Duodenal mucosa (tissue), 2 donors: ENCODE measurements around the gene ATP11A.

Source experiments
- H3K27ac ChIP-seq: one replicate; pipeline ENCODE4 v1.7.0; 2013; ENCODE audit warnings: low read depth, low read length
- H3K27me3 ChIP-seq, 2 donors: one replicate each; pipeline ENCODE4 v1.7.0; 2013; ENCODE audit warnings: low read length in 2 of 2, control low read depth in 1 of 2; ENCODE audit not compliant: insufficient read depth in 2 of 2, control insufficient read depth in 1 of 2
- H3K36me3 ChIP-seq, 2 donors: one replicate each; pipeline ENCODE4 v1.7.0; 2013; ENCODE audit warnings: low read length in 2 of 2, control low read depth in 1 of 2; ENCODE audit not compliant: insufficient read depth in 2 of 2, control insufficient read depth in 1 of 2
- H3K4me1 ChIP-seq, 2 donors: one replicate each; pipeline ENCODE4 v1.7.0; 2013; ENCODE audit warnings: low read length in 2 of 2, control low read depth in 1 of 2; ENCODE audit not compliant: insufficient read depth in 2 of 2, control insufficient read depth in 1 of 2
- H3K4me3 ChIP-seq, 2 donors: one replicate each; pipeline ENCODE4 v1.7.0; 2013; ENCODE audit warnings: low read length in 2 of 2, low read depth in 1 of 2
- H3K9ac ChIP-seq, 2 donors: one replicate each; pipeline ENCODE4 v1.7.0; 2013; ENCODE audit warnings: low read length in 2 of 2, low read depth in 1 of 2
- H3K9me3 ChIP-seq, 2 donors: one replicate each; pipeline ENCODE4 v1.7.0; 2013; ENCODE audit warnings: low read length in 2 of 2, control low read depth in 1 of 2; ENCODE audit not compliant: control insufficient read depth in 1 of 2

The ATP11A gene

GRCh38 chr13:112843392-112844111 is 153.7 kb downstream of the ATP11A start:
- no peak overlapping the region for H3K27ac ChIP-seq
- H3K9ac ChIP-seq: no peak overlapping the region
- peaks cover 23 to 50% of the 10 kb centered on the region in 2 donors for H3K36me3 ChIP-seq
- no peak overlapping the region for H3K4me3 ChIP-seq
- H3K9me3 ChIP-seq: peaks cover 0 to 4% of the 10 kb centered on the region in 2 donors
- H3K27me3 ChIP-seq: no peaks in the 10 kb centered on the region
- no peaks in the 10 kb centered on the region for H3K4me1 ChIP-seq

DNA sequence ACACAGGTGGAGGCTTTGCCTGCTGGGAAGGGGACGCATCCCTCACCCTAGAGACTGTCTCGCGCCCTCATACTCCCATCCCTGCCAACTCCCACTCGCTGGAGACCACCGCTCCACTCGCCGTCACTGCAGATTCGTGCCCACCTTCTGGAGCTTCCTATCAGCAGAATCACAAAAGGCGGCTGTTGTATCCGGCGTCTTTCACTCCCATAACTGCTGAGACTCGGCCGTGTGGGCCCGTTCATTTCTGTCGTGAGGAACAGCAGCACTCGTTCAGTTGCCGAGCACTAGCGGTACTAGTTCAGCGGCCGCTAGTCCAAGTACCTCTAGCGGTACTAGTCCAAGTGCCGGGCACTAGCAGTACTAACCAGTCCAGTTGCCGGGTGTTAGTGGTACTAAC is 154.6 kb downstream of the ATP11A start:
- H3K36me3 ChIP-seq: peaks cover 18 to 43% of the 10 kb centered on the region in 2 donors
- peaks cover 0 to 4% of the 10 kb centered on the region in 2 donors for H3K9me3 ChIP-seq
- H3K9ac ChIP-seq: no peak overlapping the region
- H3K27ac ChIP-seq: no peak overlapping the region
- H3K4me1 ChIP-seq: no peaks in the 10 kb centered on the region
- no peaks in the 10 kb centered on the region for H3K27me3 ChIP-seq
- H3K4me3 ChIP-seq: no peak overlapping the region

GRCh38 chr13:112844879-112845278 is 155.0 kb downstream of the ATP11A start:
- Histone ChIP-seq H3K27me3 (no peaks in the 10 kb centered on the region), H3K4me3 (no peak overlapping the region), H3K9me3 (peaks cover 0 to 4% of the 10 kb centered on the region in 2 donors), H3K27ac (no peak overlapping the region), H3K9ac (no peak overlapping the region), H3K36me3 (peaks cover 18 to 44% of the 10 kb centered on the region in 2 donors), H3K4me1 (no peaks in the 10 kb centered on the region)

- H3K27me3 ChIP-seq: no peaks in the 10 kb centered on the region
- no peak overlapping the region for H3K27ac ChIP-seq
- peaks cover 0 to 4% of the 10 kb centered on the region in 2 donors for H3K9me3 ChIP-seq
- no peak overlapping the region for H3K9ac ChIP-seq
- H3K36me3 ChIP-seq: peaks cover 18 to 48% of the 10 kb centered on the region in 2 donors
- no peaks in the 10 kb centered on the region for H3K4me1 ChIP-seq
- no peak overlapping the region for H3K4me3 ChIP-seq
These were observed 155.8 kb downstream of the ATP11A start for GRCh38 chr13:112845511-112846144.

DNA sequence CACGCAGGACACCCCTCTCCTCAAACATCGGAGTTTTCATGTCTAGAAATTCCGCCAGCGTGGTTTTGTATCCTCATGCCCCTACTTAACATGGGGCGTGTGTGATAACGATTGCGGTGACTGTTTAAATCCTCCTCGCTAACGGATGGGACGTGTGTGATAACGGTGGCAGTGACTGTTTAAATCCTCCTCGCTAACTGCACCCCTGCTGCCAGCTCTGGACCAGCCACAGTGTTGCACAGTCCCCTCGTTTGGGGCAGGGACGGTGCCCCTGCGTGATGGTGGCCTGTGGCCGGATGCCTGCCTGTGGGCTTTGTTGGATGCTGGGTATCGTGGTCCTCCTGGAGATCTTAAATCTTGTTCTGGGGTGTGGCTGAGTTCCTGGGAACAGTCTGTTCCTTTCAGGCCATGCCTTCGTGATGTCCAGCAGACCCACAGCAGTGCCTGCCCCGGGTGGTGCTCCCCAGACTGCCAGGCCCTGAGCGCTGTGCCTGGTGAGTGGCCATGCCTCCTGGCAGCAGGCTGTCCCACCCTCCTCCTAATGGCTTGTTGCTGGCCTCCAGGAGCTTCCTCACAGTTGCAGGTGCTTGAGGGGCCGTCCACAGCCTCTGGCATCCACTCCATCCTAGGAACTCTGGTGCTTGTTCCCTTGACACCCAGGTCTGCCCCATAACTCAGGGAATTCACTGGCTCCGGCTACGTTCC is 156.7 kb downstream of the ATP11A start:
- Histone ChIP-seq H3K4me1 (no peaks in the 10 kb centered on the region), H3K27ac (no peak overlapping the region), H3K27me3 (no peaks in the 10 kb centered on the region), H3K9me3 (peaks cover 0 to 4% of the 10 kb centered on the region in 2 donors), H3K36me3 (peaks cover 18 to 54% of the 10 kb centered on the region in 2 donors), H3K9ac (no peak overlapping the region), H3K4me3 (no peak overlapping the region)

- Histone ChIP-seq H3K4me1 (no peaks in the 10 kb centered on the region), H3K27ac (no peak overlapping the region), H3K9ac (no peak overlapping the region), H3K4me3 (no peak overlapping the region), H3K27me3 (no peaks in the 10 kb centered on the region), H3K36me3 (peaks cover 8 to 47% of the 10 kb centered on the region in 2 donors), H3K9me3 (peaks cover 0 to 4% of the 10 kb centered on the region in 2 donors)
These were observed 159.7 kb downstream of the ATP11A start for GRCh38 chr13:112849500-112849899.

GRCh38 chr13:112850273-112850672 is 160.4 kb downstream of the ATP11A start:
- no peak overlapping the region for H3K4me3 ChIP-seq
- H3K36me3 ChIP-seq: peaks cover 8 to 49% of the 10 kb centered on the region in 2 donors
- H3K9ac ChIP-seq: no peak overlapping the region
- H3K9me3 ChIP-seq: peaks cover 0 to 4% of the 10 kb centered on the region in 2 donors
- no peaks in the 10 kb centered on the region for H3K4me1 ChIP-seq
- no peaks in the 10 kb centered on the region for H3K27me3 ChIP-seq
- no peak overlapping the region for H3K27ac ChIP-seq

- peaks cover 0 to 4% of the 10 kb centered on the region in 2 donors for H3K9me3 ChIP-seq
- H3K27ac ChIP-seq: no peak overlapping the region
- H3K4me3 ChIP-seq: no peak overlapping the region
- H3K27me3 ChIP-seq: no peaks in the 10 kb centered on the region
- H3K9ac ChIP-seq: no peak overlapping the region
- peaks cover 12 to 55% of the 10 kb centered on the region in 2 donors for H3K36me3 ChIP-seq
- no peaks in the 10 kb centered on the region for H3K4me1 ChIP-seq
These were observed 161.5 kb downstream of the ATP11A start for GRCh38 chr13:112851107-112852038.

DNA sequence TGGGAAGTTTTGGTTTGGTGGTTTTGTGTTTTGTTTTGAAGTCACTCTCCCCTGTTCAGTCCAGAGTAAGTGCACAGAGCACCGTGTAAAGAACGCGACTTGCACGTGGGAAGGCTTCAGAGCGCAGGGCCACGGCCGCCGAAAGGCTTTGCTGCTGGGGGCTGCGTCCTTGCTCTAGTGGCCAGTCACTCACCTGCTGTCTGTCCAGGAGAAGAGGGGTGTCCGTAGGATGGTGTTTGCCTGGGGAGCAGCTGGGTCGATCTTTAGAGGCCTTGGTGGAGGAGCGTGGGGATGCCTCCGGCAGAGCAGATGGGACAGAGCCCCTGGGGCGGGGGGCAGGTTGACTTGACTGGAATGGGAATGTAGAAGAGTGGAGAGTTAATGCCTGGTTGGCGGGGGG is 162.6 kb downstream of the ATP11A start:
- no peak overlapping the region for H3K4me3 ChIP-seq
- H3K27ac ChIP-seq: no peak overlapping the region
- H3K9me3 ChIP-seq: peaks cover 0 to 4% of the 10 kb centered on the region in 2 donors
- H3K36me3 ChIP-seq: peaks cover 13 to 59% of the 10 kb centered on the region in 2 donors
- no peaks in the 10 kb centered on the region for H3K4me1 ChIP-seq
- H3K27me3 ChIP-seq: no peaks in the 10 kb centered on the region
- H3K9ac ChIP-seq: no peak overlapping the region
